Measurements from ENCODE around the gene GCNA.

GRCh38 chrX:71536285-71536684 is 42.0 kb upstream of the GCNA start:
- TF ChIP-seq EP300 (IDR thresholded peaks at IDR 0.05) = no peak
- no peak for TF ChIP-seq POLR2A (IDR thresholded peaks at IDR 0.05)
- TF ChIP-seq POLR2AphosphoS5 (IDR thresholded peaks at IDR 0.05) = no peak
- TF ChIP-seq, protein P1, sequence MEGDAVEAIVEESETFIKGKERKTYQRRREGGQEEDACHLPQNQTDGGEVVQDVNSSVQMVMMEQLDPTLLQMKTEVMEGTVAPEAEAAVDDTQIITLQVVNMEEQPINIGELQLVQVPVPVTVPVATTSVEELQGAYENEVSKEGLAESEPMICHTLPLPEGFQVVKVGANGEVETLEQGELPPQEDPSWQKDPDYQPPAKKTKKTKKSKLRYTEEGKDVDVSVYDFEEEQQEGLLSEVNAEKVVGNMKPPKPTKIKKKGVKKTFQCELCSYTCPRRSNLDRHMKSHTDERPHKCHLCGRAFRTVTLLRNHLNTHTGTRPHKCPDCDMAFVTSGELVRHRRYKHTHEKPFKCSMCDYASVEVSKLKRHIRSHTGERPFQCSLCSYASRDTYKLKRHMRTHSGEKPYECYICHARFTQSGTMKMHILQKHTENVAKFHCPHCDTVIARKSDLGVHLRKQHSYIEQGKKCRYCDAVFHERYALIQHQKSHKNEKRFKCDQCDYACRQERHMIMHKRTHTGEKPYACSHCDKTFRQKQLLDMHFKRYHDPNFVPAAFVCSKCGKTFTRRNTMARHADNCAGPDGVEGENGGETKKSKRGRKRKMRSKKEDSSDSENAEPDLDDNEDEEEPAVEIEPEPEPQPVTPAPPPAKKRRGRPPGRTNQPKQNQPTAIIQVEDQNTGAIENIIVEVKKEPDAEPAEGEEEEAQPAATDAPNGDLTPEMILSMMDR (IDR thresholded peaks at IDR 0.05) = no peak

Data from gastroesophageal sphincter (tissue), 3 donors.